22Rv1 (cell line): ENCODE results near the gene XPR1.
"Not testable (repeated sequence)": the region's sequence is repeated elsewhere in the genome, so short reads cannot be mapped to it uniquely, and the experiment has no call there.

Source experiments
- H3K27ac ChIP-seq: fragments of 450-650 bp; 2 replicates; pipeline ENCODE4 v1.5.1; 2017
- ZFX ChIP-seq: fragments of 450-650 bp; IDR thresholded peaks from 2 replicates; pipeline ENCODE4 v1.6.1; 2017; ENCODE audit warnings: antibody characterized with exemption, borderline replicate concordance
- TF ChIP-seq, protein P1 (sequence below): fragments of 450-650 bp; IDR thresholded peaks from 2 replicates; pipeline ENCODE4 v1.5.1; 2017; ENCODE audit warnings: mild to moderate bottlenecking

XPR1 gene

DNA sequence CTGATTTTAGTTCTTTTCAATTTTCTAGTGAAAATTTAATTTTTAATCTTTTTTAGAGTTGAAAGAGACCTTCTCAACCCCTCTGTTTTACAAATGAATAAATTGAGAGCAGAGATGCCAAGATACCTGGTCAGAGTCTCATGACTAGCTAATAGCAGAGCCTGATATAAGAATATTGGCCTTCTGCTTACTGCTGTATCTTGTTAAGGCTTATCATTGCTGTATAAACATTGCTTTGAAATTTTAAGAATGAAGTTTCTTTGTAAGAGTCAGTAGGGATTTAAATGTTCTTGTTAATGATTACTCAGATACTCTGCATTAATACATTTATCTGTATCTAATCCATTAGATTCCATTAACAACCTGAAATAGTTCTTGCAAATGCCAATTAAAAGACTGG, 9.8 kb downstream of the XPR1 start:
- H3K27ac ChIP-seq: no peak overlapping the region
- TF ChIP-seq ZFX: no peak
- TF ChIP-seq, protein P1, sequence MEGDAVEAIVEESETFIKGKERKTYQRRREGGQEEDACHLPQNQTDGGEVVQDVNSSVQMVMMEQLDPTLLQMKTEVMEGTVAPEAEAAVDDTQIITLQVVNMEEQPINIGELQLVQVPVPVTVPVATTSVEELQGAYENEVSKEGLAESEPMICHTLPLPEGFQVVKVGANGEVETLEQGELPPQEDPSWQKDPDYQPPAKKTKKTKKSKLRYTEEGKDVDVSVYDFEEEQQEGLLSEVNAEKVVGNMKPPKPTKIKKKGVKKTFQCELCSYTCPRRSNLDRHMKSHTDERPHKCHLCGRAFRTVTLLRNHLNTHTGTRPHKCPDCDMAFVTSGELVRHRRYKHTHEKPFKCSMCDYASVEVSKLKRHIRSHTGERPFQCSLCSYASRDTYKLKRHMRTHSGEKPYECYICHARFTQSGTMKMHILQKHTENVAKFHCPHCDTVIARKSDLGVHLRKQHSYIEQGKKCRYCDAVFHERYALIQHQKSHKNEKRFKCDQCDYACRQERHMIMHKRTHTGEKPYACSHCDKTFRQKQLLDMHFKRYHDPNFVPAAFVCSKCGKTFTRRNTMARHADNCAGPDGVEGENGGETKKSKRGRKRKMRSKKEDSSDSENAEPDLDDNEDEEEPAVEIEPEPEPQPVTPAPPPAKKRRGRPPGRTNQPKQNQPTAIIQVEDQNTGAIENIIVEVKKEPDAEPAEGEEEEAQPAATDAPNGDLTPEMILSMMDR: no peak

- no peak overlapping the region for H3K27ac ChIP-seq
- TF ChIP-seq, protein P1: no peak
- TF ChIP-seq ZFX: no peak
These were observed 11.0 kb downstream of the XPR1 start for GRCh38 chr1:180642781-180643180.

- TF ChIP-seq, protein P1: no peak
- no peak for TF ChIP-seq ZFX
- H3K27ac ChIP-seq: no peak overlapping the region
These were observed 11.9 kb downstream of the XPR1 start for GRCh38 chr1:180643693-180644092.

- no peak overlapping the region for H3K27ac ChIP-seq
These were observed 12.8 kb downstream of the XPR1 start for GRCh38 chr1:180644526-180645192.

DNA sequence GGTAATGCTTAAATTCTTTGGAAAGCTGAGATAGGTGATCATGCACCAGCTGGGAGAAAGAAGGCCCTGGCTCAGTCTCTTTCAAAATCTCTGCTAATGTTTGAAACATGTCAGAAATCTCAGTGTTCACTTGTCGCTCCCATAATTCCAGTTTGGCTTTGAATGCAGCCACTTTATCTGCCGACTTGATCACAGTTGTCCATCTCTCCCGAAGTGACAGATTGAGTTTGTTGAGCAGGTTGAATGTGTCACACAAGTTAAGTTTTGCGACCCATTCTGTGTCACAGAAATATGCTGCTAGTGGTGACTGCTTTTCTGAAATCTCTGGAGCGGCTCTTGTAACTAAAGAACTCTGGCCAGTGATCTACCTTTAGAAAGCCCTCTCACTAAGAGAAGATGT, 13.4 kb downstream of the XPR1 start:
- H3K27ac ChIP-seq: not testable (repeated sequence)

More at GRCh38 chr1:180644526-180645192, 12.8 kb downstream of the XPR1 start:
- no peak for TF ChIP-seq ZFX
- TF ChIP-seq, protein P1: no peak

DNA sequence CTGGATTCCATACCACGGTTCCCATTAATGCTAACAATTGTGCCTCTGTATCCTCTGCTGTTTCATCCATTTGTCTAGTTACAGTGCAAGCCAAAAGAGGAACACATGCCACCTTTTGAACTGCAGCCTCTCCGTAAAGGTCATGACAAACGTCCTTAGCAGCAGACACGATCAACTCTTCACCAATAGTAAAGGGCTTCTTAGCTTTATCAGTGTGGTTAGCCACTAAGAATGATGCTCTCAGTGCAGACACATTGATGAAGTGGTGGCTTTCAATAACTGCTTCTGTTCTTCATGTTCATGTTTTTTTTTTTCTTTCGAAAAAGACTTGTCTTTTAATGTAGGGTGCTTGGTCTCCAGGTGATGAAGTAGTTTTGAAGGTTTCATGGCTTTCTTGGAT, 14.3 kb downstream of the XPR1 start:
- H3K27ac ChIP-seq: no peak overlapping the region
- TF ChIP-seq, protein P1: no peak
- no peak for TF ChIP-seq ZFX

GRCh38 chr1:180646547-180646946, 14.7 kb downstream of the XPR1 start:
- TF ChIP-seq, protein P1: no peak
- no peak for TF ChIP-seq ZFX
- H3K27ac ChIP-seq: no peak overlapping the region

GRCh38 chr1:180652792-180653191, 21.0 kb downstream of the XPR1 start:
- H3K27ac ChIP-seq: no peak overlapping the region
- TF ChIP-seq ZFX: no peak
- TF ChIP-seq, protein P1: no peak
